GM12873 (cell line): ENCODE results near the gene GHR.

ENCODE experiments used
- CTCF ChIP-seq: IDR thresholded peaks from 2 replicates; pipeline ENCODE4 v1.5.1; 2012; ENCODE audit warnings: low read depth, mild to moderate bottlenecking, moderate library complexity, low read length, control low read depth; ENCODE audit not compliant: insufficient read depth; ENCODE audit errors: missing control alignments

GHR gene

GRCh38 chr5:42552597-42552996 is 129.4 kb downstream of the GHR start:
- no peak for TF ChIP-seq CTCF

- TF ChIP-seq CTCF: no peak
Observed at GRCh38 chr5:42553461-42553860, 130.2 kb downstream of the GHR start.

- no peak for TF ChIP-seq CTCF
Observed at GRCh38 chr5:42555010-42555409, 131.8 kb downstream of the GHR start.

- no peak for TF ChIP-seq CTCF
Observed at GRCh38 chr5:42555797-42556196, 132.6 kb downstream of the GHR start.

GRCh38 chr5:42557689-42558088 is 134.4 kb downstream of the GHR start:
- no peak for TF ChIP-seq CTCF

- TF ChIP-seq CTCF: no peak
Observed at GRCh38 chr5:42561656-42562055, 138.4 kb downstream of the GHR start.

GRCh38 chr5:42564689-42565356 is 141.6 kb downstream of the GHR start:
- no peak for TF ChIP-seq CTCF
